Measurements from ENCODE around the gene KCNJ10.

KCNJ10 gene

DNA sequence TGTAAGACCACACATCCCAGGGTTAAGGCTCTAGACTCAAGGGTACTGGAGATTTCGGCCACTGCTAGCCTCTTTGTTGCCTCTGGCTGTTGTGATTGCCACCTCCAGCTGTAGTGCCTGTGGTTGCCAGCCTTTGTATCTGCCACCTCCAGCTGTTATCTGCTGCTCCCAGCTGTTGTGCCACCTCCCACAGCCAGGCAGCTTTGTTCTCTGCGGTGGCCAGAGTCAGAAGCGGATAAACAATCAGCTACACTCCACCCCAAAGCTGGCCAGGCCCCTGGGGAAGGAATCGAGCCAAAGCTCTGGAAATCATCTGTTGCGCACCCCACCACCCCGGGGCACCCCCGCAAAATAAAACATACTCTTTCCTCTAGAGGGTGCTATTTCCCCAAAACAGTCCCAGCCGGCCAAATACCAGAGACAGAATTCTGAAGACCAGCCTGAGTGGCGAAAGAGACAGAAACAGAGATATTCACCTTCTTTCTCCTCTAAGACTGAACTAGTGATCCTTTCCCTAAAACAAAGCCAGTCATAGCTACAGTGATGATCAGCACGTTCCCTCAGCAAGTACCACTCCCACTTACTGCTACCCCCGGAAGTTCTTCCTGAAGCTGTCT is 23.4 kb downstream of the KCNJ10 start:
- ATAC-seq (ENCODE audit: insufficient read depth, low read depth) (peak; percentile 62), DNase-seq (peak; percentile 11)
- Histone ChIP-seq H3K4me1 (ENCODE audit: insufficient read depth, low read length) (peaks cover 6% of the 10 kb centered on the region), H3K4me2 (ENCODE audit: insufficient read depth, low read length) (peak overlapping the region; percentile 21), H3K27me3 (ENCODE audit: insufficient read depth, low read length, poor library complexity) (no peaks in the 10 kb centered on the region), H3K4me3 (ENCODE audit: low read depth in 1 of 2, low read length in 2 of 2) (no peak overlapping the region), H4K20me1 (ENCODE audit: insufficient read depth, low read length) (no peaks in the 10 kb centered on the region), H2AFZ (ENCODE audit: low read depth, low read length) (no peak overlapping the region), H3K79me2 (ENCODE audit: insufficient read depth, low read length) (no peaks in the 10 kb centered on the region), H3K9ac (ENCODE audit: low read depth, low read length) (no peak overlapping the region), H3K36me3 (ENCODE audit: insufficient read depth, low read length) (no peaks in the 10 kb centered on the region), H3K27ac (ENCODE audit: low read length) (no peak overlapping the region), H3K9me3 (ENCODE audit: insufficient read depth, low read length, severe bottlenecking) (no peaks in the 10 kb centered on the region)
- TF ChIP-seq, protein P1, sequence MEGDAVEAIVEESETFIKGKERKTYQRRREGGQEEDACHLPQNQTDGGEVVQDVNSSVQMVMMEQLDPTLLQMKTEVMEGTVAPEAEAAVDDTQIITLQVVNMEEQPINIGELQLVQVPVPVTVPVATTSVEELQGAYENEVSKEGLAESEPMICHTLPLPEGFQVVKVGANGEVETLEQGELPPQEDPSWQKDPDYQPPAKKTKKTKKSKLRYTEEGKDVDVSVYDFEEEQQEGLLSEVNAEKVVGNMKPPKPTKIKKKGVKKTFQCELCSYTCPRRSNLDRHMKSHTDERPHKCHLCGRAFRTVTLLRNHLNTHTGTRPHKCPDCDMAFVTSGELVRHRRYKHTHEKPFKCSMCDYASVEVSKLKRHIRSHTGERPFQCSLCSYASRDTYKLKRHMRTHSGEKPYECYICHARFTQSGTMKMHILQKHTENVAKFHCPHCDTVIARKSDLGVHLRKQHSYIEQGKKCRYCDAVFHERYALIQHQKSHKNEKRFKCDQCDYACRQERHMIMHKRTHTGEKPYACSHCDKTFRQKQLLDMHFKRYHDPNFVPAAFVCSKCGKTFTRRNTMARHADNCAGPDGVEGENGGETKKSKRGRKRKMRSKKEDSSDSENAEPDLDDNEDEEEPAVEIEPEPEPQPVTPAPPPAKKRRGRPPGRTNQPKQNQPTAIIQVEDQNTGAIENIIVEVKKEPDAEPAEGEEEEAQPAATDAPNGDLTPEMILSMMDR (IDR thresholded peaks at IDR 0.05; ENCODE audit: borderline replicate concordance, extremely low read depth, low read length, poor library complexity, severe bottlenecking) = peak; percentile 61
- TF ChIP-seq EZH2 (IDR thresholded peaks at IDR 0.05; ENCODE audit: borderline replicate concordance, low read depth, low read length, severe bottlenecking) = no peak

DNA sequence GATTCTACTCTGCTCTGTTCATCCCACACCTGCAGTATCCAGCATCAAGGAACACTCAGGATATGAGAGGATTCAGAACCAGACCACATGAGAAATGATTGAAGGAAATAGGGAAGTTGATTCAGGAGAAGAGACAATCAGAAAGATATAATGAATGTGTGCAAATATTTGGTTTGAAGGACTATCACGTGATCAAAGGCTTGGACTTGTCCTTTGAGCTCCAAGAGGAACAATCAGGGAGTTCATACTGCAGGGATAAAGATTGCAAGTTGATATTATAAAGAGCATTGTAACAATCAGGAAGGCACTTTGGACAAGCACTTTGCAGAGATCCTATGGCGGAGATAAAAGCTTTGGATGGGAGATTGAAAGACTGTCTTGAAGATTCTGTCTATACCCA is 24.3 kb downstream of the KCNJ10 start:
- no peak for TF ChIP-seq EZH2 (IDR thresholded peaks at IDR 0.05; ENCODE audit: borderline replicate concordance, low read depth, low read length, severe bottlenecking)
- TF ChIP-seq, protein P1 (IDR thresholded peaks at IDR 0.05; ENCODE audit: borderline replicate concordance, extremely low read depth, low read length, poor library complexity, severe bottlenecking) = no peak
- Histone ChIP-seq H3K4me2 (ENCODE audit: insufficient read depth, low read length) (no peak overlapping the region), H3K27ac (ENCODE audit: low read length) (no peak overlapping the region), H2AFZ (ENCODE audit: low read depth, low read length) (no peak overlapping the region), H3K9ac (ENCODE audit: low read depth, low read length) (no peak overlapping the region), H4K20me1 (ENCODE audit: insufficient read depth, low read length) (no peaks in the 10 kb centered on the region), H3K4me1 (ENCODE audit: insufficient read depth, low read length) (peaks cover 6% of the 10 kb centered on the region), H3K4me3 (ENCODE audit: low read depth in 1 of 2, low read length in 2 of 2) (no peak overlapping the region), H3K79me2 (ENCODE audit: insufficient read depth, low read length) (no peaks in the 10 kb centered on the region), H3K9me3 (ENCODE audit: insufficient read depth, low read length, severe bottlenecking) (no peaks in the 10 kb centered on the region), H3K36me3 (ENCODE audit: insufficient read depth, low read length) (no peaks in the 10 kb centered on the region), H3K27me3 (ENCODE audit: insufficient read depth, low read length, poor library complexity) (no peaks in the 10 kb centered on the region)
- ATAC-seq (ENCODE audit: insufficient read depth, low read depth) (no peak), DNase-seq (no peak)

DNA sequence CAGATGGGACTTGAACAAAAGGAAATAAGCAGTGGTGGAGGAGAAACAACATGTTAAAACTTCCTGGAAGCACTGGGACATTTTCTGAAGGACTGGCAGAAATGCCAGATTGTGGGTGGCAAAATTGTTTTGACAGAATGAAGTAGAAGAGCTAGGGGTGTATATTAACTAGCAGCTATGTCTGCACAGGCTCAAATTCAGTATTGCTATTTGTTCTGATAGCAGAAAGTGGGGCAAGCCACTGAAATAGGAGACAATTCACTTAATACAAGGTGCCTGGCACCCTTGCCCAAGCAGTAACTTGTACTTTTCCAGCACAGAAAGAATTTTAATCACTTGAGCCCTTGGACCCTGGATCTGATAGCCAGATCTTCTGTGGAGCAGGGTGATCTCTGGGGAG is 26.4 kb downstream of the KCNJ10 start:
- peaks cover 6% of the 10 kb centered on the region for H3K4me1 ChIP-seq (ENCODE audit: insufficient read depth, low read length)
- no peak overlapping the region for H3K4me2 ChIP-seq (ENCODE audit: insufficient read depth, low read length)
- no peak overlapping the region for H2AFZ ChIP-seq (ENCODE audit: low read depth, low read length)
- DNase-seq (no peak), ATAC-seq (ENCODE audit: insufficient read depth, low read depth) (no peak)
- no peak overlapping the region for H3K4me3 ChIP-seq (ENCODE audit: low read depth in 1 of 2, low read length in 2 of 2)
- no peak for TF ChIP-seq EZH2 (IDR thresholded peaks at IDR 0.05; ENCODE audit: borderline replicate concordance, low read depth, low read length, severe bottlenecking)
- TF ChIP-seq, protein P1 (IDR thresholded peaks at IDR 0.05; ENCODE audit: borderline replicate concordance, extremely low read depth, low read length, poor library complexity, severe bottlenecking) = no peak
- no peaks in the 10 kb centered on the region for H4K20me1 ChIP-seq (ENCODE audit: insufficient read depth, low read length)
- H3K27ac ChIP-seq (ENCODE audit: low read length) = no peak overlapping the region
- no peaks in the 10 kb centered on the region for H3K27me3 ChIP-seq (ENCODE audit: insufficient read depth, low read length, poor library complexity)
- H3K9me3 ChIP-seq (ENCODE audit: insufficient read depth, low read length, severe bottlenecking) = no peaks in the 10 kb centered on the region
- no peaks in the 10 kb centered on the region for H3K79me2 ChIP-seq (ENCODE audit: insufficient read depth, low read length)
- no peaks in the 10 kb centered on the region for H3K36me3 ChIP-seq (ENCODE audit: insufficient read depth, low read length)
- H3K9ac ChIP-seq (ENCODE audit: low read depth, low read length) = no peak overlapping the region
